ENCODE data around the gene PTPRD. TPM values are rescaled to one million over a fixed set of nuclear protein-coding genes. Genes with fewer than 3 reads are reported as not detected.

Gene PTPRD
- total and polyA plus RNA-seq, 9 of the 15 experiments (the other 6 are each of a cell fraction or from before 2014, with no cell fraction given), result 0.11 TPM; not detected in 8

- Histone ChIP-seq H3K4me1 (replicated peaks in 1 of 2; ENCODE audit: control insufficient read depth in 2 of 2, insufficient read depth in 2 of 2, low read length in 2 of 2) (no peaks in the 10 kb centered on the region), H4K20me1 (replicated peaks; ENCODE audit: control insufficient read depth, insufficient read depth, low read length) (no peaks in the 10 kb centered on the region), H3K9ac (ENCODE audit: insufficient read depth in 1 of 2, low read depth in 2 of 2, low read length in 2 of 2) (no peak overlapping the region), H2AFZ (ENCODE audit: low read depth, low read length) (no peak overlapping the region), H3K4me3 (no peak overlapping the region), H3K9me3 (replicated peaks; ENCODE audit: control insufficient read depth, insufficient read depth, low read depth, low read length) (no peaks in the 10 kb centered on the region), H3K27me3 (ENCODE audit: control insufficient read depth in 2 of 2, insufficient read depth in 2 of 2, low read length in 2 of 2) (no peaks in the 10 kb centered on the region), H3K36me3 (ENCODE audit: control insufficient read depth, insufficient read depth, low read length) (no peaks in the 10 kb centered on the region), H3K27ac (ENCODE audit: extremely low read depth, low read depth, low read length) (no peak overlapping the region), H3K9me1 (ENCODE audit: control insufficient read depth, insufficient read depth, low read length) (no peaks in the 10 kb centered on the region), H3K4me2 (ENCODE audit: insufficient read depth, low read length) (no peak overlapping the region), H3K79me2 (ENCODE audit: control insufficient read depth, insufficient read depth, low read length) (no peaks in the 10 kb centered on the region)
- FAIRE-seq (no peak), DNase-seq (ENCODE audit: extremely low read depth in 1 of 4, low spot score in 3 of 4) (no peak), ATAC-seq (no peak)
- ChIA-PET POLR2A (no interaction called here), CTCF (ENCODE audit: low intra/inter-chr PET ratio) (no interaction called here)
- no TSS peak for BruUV-seq (replicated peaks)
- in situ Hi-C loops (cut with MboI), result no loop called here
- intact Hi-C loops (cut with micrococcal nuclease), result no loop called here
- TF ChIP-seq ILK (tag; IDR thresholded peaks at IDR 0.05; ENCODE audit: borderline replicate concordance, low read depth) (no peak), MEIS2 (IDR thresholded peaks at IDR 0.05; ENCODE audit: partially characterized antibody) (no peak)
Observed at GRCh38 chr9:8860086-8860485, 1752.7 kb downstream of the PTPRD start.

DNA sequence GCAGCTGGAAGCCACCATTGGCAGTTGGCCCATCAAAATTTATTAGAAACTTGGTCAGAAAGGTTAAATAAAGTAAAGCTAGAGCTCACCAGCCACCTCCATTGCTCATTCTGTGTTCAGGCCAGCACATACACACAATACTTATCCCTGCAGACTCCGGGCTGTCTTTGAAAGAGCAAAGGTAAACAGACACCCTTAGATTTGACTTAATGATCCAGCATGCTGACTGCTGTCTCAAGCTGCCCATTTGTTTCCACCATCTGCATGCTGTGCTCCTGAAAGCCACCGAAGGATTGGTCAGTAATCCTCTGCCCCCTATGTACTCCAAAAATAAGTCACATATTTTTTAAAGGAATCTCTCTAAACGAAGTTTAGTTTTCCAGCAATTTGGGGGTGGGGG is 1753.4 kb downstream of the PTPRD start:
- no peaks in the 10 kb centered on the region for H3K9me3 ChIP-seq (replicated peaks; ENCODE audit: control insufficient read depth, insufficient read depth, low read depth, low read length)
- ChIA-PET CTCF (ENCODE audit: low intra/inter-chr PET ratio) (no interaction called here), POLR2A (no interaction called here)
- no peak for FAIRE-seq
- intact Hi-C loops (cut with micrococcal nuclease) (no loop called here), in situ Hi-C loops (cut with MboI) (no loop called here)
- H2AFZ ChIP-seq (ENCODE audit: low read depth, low read length), result no peak overlapping the region
- 5% methylated on average over 3 of the region's 3 CpGs for WGBS (ENCODE audit: insufficient coverage, low coverage, missing lambda C conversion rate)
- no peaks in the 10 kb centered on the region for H3K9me1 ChIP-seq (ENCODE audit: control insufficient read depth, insufficient read depth, low read length)
- no peak for ATAC-seq
- no peak overlapping the region for H3K4me2 ChIP-seq (ENCODE audit: insufficient read depth, low read length)
- H3K4me3 ChIP-seq, result no peak overlapping the region
- no peaks in the 10 kb centered on the region for H3K79me2 ChIP-seq (ENCODE audit: control insufficient read depth, insufficient read depth, low read length)
- no peak for DNase-seq (ENCODE audit: extremely low read depth in 1 of 4, low spot score in 3 of 4)
- H4K20me1 ChIP-seq (replicated peaks; ENCODE audit: control insufficient read depth, insufficient read depth, low read length), result no peaks in the 10 kb centered on the region
- H3K27me3 ChIP-seq (ENCODE audit: control insufficient read depth in 2 of 2, insufficient read depth in 2 of 2, low read length in 2 of 2), result no peaks in the 10 kb centered on the region
- H3K9ac ChIP-seq (ENCODE audit: insufficient read depth in 1 of 2, low read depth in 2 of 2, low read length in 2 of 2), result no peak overlapping the region
- no peaks in the 10 kb centered on the region for H3K36me3 ChIP-seq (ENCODE audit: control insufficient read depth, insufficient read depth, low read length)
- BruUV-seq (replicated peaks), result no TSS peak
- H3K27ac ChIP-seq (ENCODE audit: extremely low read depth, low read depth, low read length), result no peak overlapping the region
- no peaks in the 10 kb centered on the region for H3K4me1 ChIP-seq (replicated peaks in 1 of 2; ENCODE audit: control insufficient read depth in 2 of 2, insufficient read depth in 2 of 2, low read length in 2 of 2)
- TF ChIP-seq, protein P1, sequence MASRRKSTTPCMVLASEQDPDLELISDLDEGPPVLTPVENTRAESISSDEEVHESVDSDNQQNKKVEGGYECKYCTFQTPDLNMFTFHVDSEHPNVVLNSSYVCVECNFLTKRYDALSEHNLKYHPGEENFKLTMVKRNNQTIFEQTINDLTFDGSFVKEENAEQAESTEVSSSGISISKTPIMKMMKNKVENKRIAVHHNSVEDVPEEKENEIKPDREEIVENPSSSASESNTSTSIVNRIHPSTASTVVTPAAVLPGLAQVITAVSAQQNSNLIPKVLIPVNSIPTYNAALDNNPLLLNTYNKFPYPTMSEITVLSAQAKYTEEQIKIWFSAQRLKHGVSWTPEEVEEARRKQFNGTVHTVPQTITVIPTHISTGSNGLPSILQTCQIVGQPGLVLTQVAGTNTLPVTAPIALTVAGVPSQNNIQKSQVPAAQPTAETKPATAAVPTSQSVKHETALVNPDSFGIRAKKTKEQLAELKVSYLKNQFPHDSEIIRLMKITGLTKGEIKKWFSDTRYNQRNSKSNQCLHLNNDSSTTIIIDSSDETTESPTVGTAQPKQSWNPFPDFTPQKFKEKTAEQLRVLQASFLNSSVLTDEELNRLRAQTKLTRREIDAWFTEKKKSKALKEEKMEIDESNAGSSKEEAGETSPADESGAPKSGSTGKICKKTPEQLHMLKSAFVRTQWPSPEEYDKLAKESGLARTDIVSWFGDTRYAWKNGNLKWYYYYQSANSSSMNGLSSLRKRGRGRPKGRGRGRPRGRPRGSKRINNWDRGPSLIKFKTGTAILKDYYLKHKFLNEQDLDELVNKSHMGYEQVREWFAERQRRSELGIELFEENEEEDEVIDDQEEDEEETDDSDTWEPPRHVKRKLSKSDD (conservative IDR thresholded peaks at IDR 0.05; ENCODE audit: low read length), result no peak
- TF ChIP-seq, protein P2, sequence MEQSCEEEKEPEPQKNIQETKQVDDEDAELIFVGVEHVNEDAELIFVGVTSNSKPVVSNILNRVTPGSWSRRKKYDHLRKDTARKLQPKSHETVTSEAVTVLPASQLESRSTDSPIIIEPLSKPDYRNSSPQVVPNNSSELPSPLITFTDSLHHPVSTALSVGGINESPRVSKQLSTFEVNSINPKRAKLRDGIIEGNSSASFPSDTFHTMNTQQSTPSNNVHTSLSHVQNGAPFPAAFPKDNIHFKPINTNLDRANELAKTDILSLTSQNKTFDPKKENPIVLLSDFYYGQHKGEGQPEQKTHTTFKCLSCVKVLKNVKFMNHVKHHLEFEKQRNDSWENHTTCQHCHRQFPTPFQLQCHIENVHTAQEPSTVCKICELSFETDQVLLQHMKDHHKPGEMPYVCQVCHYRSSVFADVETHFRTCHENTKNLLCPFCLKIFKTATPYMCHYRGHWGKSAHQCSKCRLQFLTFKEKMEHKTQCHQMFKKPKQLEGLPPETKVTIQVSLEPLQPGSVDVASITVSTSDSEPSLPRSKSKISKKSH (CRISPR knock-in tag; IDR thresholded peaks at IDR 0.05), result no peak
- TF ChIP-seq ZNF699 (CRISPR knock-in tag; IDR thresholded peaks at IDR 0.05; ENCODE audit: insufficient replicate concordance), result no peak
- TF ChIP-seq TRIM25 (IDR thresholded peaks at IDR 0.05; ENCODE audit: borderline replicate concordance), result no peak
- TF ChIP-seq CBFA2T2 (conservative IDR thresholded peaks at IDR 0.05), result no peak
- TF ChIP-seq, protein P3, sequence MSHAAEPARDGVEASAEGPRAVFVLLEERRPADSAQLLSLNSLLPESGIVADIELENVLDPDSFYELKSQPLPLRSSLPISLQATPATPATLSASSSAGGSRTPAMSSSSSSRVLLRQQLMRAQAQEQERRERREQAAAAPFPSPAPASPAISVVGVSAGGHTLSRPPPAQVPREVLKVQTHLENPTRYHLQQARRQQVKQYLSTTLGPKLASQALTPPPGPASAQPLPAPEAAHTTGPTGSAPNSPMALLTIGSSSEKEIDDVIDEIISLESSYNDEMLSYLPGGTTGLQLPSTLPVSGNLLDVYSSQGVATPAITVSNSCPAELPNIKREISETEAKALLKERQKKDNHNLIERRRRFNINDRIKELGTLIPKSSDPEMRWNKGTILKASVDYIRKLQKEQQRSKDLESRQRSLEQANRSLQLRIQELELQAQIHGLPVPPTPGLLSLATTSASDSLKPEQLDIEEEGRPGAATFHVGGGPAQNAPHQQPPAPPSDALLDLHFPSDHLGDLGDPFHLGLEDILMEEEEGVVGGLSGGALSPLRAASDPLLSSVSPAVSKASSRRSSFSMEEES (CRISPR knock-in tag; IDR thresholded peaks at IDR 0.05), result no peak
- no peak for TF ChIP-seq ZNF184 (CRISPR knock-in tag; IDR thresholded peaks at IDR 0.05)
